Endothelial cell (in vitro differentiated cells): ENCODE measurements around the gene GPR32. TPM values are rescaled to one million over a fixed set of nuclear protein-coding genes. Genes with fewer than 3 reads are reported as not detected.

Experiments used
- DNase-seq: peaks from one replicate; pipeline ENCODE4 v3.0.0; 2021; ENCODE audit warnings: low spot score
- H3K27ac Mint-ChIP-seq: one replicate; pipeline ENCODE4 v1.8.0; 2021; ENCODE audit warnings: mixed read lengths, inconsistent platforms; ENCODE audit not compliant: unreplicated experiment
- H3K27me3 Mint-ChIP-seq: one replicate; pipeline ENCODE4 v1.8.0; 2021; ENCODE audit warnings: mild to moderate bottlenecking, moderate library complexity, mixed read lengths, inconsistent platforms; ENCODE audit not compliant: unreplicated experiment
- H3K36me3 Mint-ChIP-seq: one replicate; pipeline ENCODE4 v1.8.0; 2021; ENCODE audit warnings: mild to moderate bottlenecking, low read depth, mixed read lengths, inconsistent platforms; ENCODE audit not compliant: unreplicated experiment
- H3K4me1 Mint-ChIP-seq: one replicate; pipeline ENCODE4 v1.8.0; 2021; ENCODE audit warnings: mild to moderate bottlenecking, mixed read lengths, inconsistent platforms; ENCODE audit not compliant: unreplicated experiment
- H3K4me3 Mint-ChIP-seq: one replicate; pipeline ENCODE4 v1.8.0; 2021; ENCODE audit warnings: mild to moderate bottlenecking, mixed read lengths, inconsistent platforms; ENCODE audit not compliant: unreplicated experiment
- H3K9me3 Mint-ChIP-seq: one replicate; pipeline ENCODE4 v1.8.0; 2021; ENCODE audit warnings: mixed read lengths, inconsistent platforms; ENCODE audit not compliant: unreplicated experiment
- CTCF ChIP-seq: fragments of 200-600 bp; sonication (generic); IDR thresholded peaks from one replicate; pipeline ENCODE4 v1.5.0; 2021; ENCODE audit warnings: antibody characterized with exemption; ENCODE audit not compliant: unreplicated experiment
- total RNA-seq: library from RNA; stranded (reverse); fragmentation: NEBNext Ultra II Directional; extraction: Animal tissue kit (Norgen Biotek cat#: 25700); gene quantifications from one replicate; pipeline ENCODE4 v1.2.1, GENCODE V29; 2021; ENCODE audit not compliant: unreplicated experiment

The GPR32 gene
- total RNA-seq, 1 donor from 2014 or later: not detected

DNA sequence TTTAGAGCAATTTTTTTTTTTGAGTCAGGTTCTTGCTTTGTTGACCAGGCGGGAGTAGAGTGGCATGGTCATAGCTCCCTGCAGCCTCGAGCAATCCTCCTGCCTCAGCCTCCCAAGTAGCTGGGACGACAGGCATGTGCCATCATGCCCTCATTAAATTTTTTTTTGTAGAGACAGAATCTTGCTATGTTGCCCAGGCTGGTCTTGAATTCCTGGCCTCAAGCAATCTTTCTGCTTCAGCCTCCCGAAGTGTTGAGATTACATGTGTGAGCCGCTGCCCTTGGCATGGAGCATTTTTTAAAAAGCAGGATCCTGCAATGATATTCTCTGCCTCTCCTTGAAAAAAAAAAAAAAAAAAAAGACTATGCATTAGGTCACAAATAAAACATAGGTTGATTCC, 5.9 kb downstream of the GPR32 start:
- Mint-ChIP-seq H3K36me3 (no peaks in the 10 kb centered on the region), H3K4me1 (no peaks in the 10 kb centered on the region)

GRCh38 chr19:50777261-50777660, 7.0 kb downstream of the GPR32 start:
- DNase-seq: no peak
- no peak for TF ChIP-seq CTCF
- H3K36me3 Mint-ChIP-seq: no peaks in the 10 kb centered on the region
- H3K4me1 Mint-ChIP-seq: no peaks in the 10 kb centered on the region
- peaks cover 10% of the 10 kb centered on the region for H3K9me3 Mint-ChIP-seq
- no peak overlapping the region for H3K4me3 Mint-ChIP-seq
- H3K27ac Mint-ChIP-seq: no peak overlapping the region
- peaks cover 8% of the 10 kb centered on the region for H3K27me3 Mint-ChIP-seq

More for the DNA sequence above, 5.9 kb downstream of the GPR32 start:
- no peak overlapping the region for H3K4me3 Mint-ChIP-seq
- H3K9me3 Mint-ChIP-seq: peaks cover 10% of the 10 kb centered on the region
- DNase-seq: no peak
- peaks cover 8% of the 10 kb centered on the region for H3K27me3 Mint-ChIP-seq
- TF ChIP-seq CTCF: no peak
- H3K27ac Mint-ChIP-seq: no peak overlapping the region

DNA sequence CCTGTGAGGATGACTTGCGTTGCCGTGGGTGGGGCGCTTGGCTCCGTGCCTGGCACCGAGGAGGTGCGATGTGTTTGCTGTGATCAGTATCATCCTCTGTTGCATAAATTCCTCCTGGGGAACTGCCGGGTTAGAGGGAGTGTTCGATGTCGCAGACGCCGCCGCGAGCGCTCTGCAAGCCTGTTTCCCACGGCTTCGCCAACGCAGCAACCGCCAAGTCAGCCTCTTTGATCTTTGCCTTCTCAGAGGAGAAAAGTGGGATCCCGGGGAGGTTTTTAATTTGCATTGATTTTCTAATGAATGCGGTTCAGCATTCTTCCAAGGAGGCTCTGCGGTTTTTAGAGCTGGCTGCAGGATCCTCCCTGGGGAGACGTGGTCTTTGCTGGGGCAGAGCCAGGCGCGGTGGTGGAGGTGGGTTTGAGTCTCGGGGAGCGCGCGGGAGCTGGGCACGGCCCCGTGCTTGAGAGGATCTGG, 7.6 kb downstream of the GPR32 start:
- Mint-ChIP-seq H3K9me3 (peaks cover 10% of the 10 kb centered on the region), H3K27me3 (peaks cover 8% of the 10 kb centered on the region), H3K4me1 (no peaks in the 10 kb centered on the region), H3K27ac (no peak overlapping the region), H3K36me3 (no peaks in the 10 kb centered on the region), H3K4me3 (no peak overlapping the region)
- no peak for DNase-seq
- TF ChIP-seq CTCF: no peak

DNA sequence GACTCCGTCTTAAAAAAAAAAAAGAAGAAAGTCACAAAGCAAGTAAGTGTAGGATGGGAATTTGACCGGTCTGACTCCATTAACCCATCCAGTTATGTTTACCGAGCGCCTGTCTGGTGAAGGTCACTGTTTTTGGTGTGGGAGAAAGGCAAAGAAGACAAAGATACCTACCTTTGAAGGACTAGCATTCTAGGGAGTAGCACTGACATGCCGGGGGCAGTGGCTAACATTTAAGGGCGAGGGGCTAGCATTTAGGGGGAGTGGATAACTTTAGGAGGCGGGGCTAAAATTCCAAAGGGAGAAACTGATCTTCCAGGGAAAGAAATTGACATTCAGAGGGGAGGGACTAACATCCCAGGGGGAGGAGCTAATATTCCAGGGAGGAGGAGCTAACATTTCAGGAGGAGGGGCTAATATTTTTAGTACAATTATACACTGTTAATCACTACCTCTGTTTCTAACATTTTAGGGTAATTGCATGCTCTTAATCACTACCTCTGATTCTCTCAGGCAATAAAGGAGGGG, 8.7 kb downstream of the GPR32 start:
- peaks cover 5% of the 10 kb centered on the region for H3K27me3 Mint-ChIP-seq
- peaks cover 10% of the 10 kb centered on the region for H3K9me3 Mint-ChIP-seq

More for the DNA sequence above, 8.7 kb downstream of the GPR32 start:
- Mint-ChIP-seq H3K4me1 (no peaks in the 10 kb centered on the region), H3K27ac (no peak overlapping the region), H3K4me3 (no peak overlapping the region), H3K36me3 (no peaks in the 10 kb centered on the region)
- TF ChIP-seq CTCF: no peak
- DNase-seq: no peak
